Heart left ventricle (tissue), 16 donors: ENCODE measurements around the gene CERS1. TPM values are rescaled to one million over a fixed set of nuclear protein-coding genes. Genes with fewer than 3 reads are reported as not detected.
A peak's percentile ranks its signal among the peaks of the same experiment; 100 is the strongest.

Source experiments
- ATAC-seq, 4 donors: fragments of 200-7000 bp; cut with Tn5 transposase; one replicate each; pipeline ENCODE4 v1.9.1; 2020 to 2022; ENCODE audit warnings: moderate library complexity in 4 of 4, mild to moderate bottlenecking in 3 of 4, moderate number of reproducible peaks in 1 of 4
- DNase-seq, 5 donors: peaks; one replicate each; pipeline ENCODE4 v3.0.0-alpha.2; 2020
- H3K27ac ChIP-seq, 12 donors: fragments of 200-600 bp; sonication (generic) in 4 of 12; one replicate each; pipeline versions ENCODE4 v1.5.0 to v1.8.0; 2016 to 2022; ENCODE audit warnings: mild to moderate bottlenecking in 2 of 12
- H3K27me3 ChIP-seq, 9 donors: fragments of 200-600 bp; sonication (generic) in 2 of 9; one replicate each; pipeline versions ENCODE4 v1.5.1 to v1.8.0; 2016 to 2022; ENCODE audit warnings: mild to moderate bottlenecking in 3 of 9
- H3K36me3 ChIP-seq, 9 donors: fragments of 200-600 bp; sonication (generic) in 2 of 9; one replicate each; pipeline versions ENCODE4 v1.5.0 to v1.8.0; 2018 to 2022; ENCODE audit warnings: mild to moderate bottlenecking in 2 of 9
- H3K4me1 ChIP-seq, 12 donors: fragments of 200-600 bp; sonication (generic) in 4 of 12; one replicate each; pipeline versions ENCODE4 v1.5.0 to v1.8.0; 2016 to 2022; ENCODE audit warnings: mild to moderate bottlenecking in 3 of 12
- H3K4me3 ChIP-seq, 12 donors: fragments of 200-600 bp; sonication (generic) in 4 of 12; one replicate each; pipeline versions ENCODE4 v1.5.0 to v1.8.0; 2017 to 2022; ENCODE audit warnings: mild to moderate bottlenecking in 9 of 12, moderate library complexity in 4 of 12
- H3K9me3 ChIP-seq, 12 donors: fragments of 200-600 bp; sonication (generic) in 4 of 12; one replicate each; pipeline versions ENCODE4 v1.5.0 to v1.8.0; 2016 to 2022; ENCODE audit warnings: mild to moderate bottlenecking in 1 of 12
- CTCF ChIP-seq, 12 donors: fragments of 200-600 bp; sonication (generic) in 4 of 12; IDR thresholded peaks; one replicate each; pipeline versions ENCODE4 v1.5.0 to v1.8.0; 2018 to 2022; ENCODE audit warnings: antibody characterized with exemption in 12 of 12, mild to moderate bottlenecking in 5 of 12
- POLR2A ChIP-seq, 2 donors: fragments of 450-650 bp; IDR thresholded peaks; one replicate each; pipeline ENCODE4 v1.6.1; 2017; ENCODE audit warnings: antibody characterized with exemption in 2 of 2, mild to moderate bottlenecking in 2 of 2, moderate library complexity in 2 of 2
- WGBS, 4 donors: extraction: QIAGEN DNeasy Blood & Tissue Kit in 2 of 4; methylation state at CpG; one replicate each; pipeline versions ENCODE4 v1.1.5 to v1.1.7; 2013 to 2018; 5-methylcytosine and 5-hydroxymethylcytosine counted together
- intact Hi-C, 10 donors: fragments of 100-400 bp; cut with DNase I; formaldehyde crosslinking; loops; one replicate each; pipeline versions ENCODE4 v1.11.1 to v1.14.2; 2022
- polyA plus RNA-seq, 2 donors: library from polyadenylated mRNA; stranded (reverse); fragments of 200-250 nt; gene quantifications; one replicate each; pipeline ENCODE4 v1.2.3, GENCODE V29; 2013
- total RNA-seq, 9 donors: library from RNA; depleted of rRNA in 2 of 9; stranded (reverse); fragments of >200 nt in 2 of 9; fragmentation: NEBNext Ultra II Directional in 3 of 9; extraction: Animal tissue kit (Norgen Biotek cat#: 25700) in 3 of 9; gene quantifications; one replicate each; pipeline versions ENCODE4 v1.1.0 to v1.2.4, GENCODE V29; 2016 to 2023
- donor health status: ischemic (EF 13 %, LVEDD 7.1; RV severe dilation, severe dysfunction).
- donor health status: healthy with polysubstance abuse.
- donor health status: DM: no; HTN: yes; CAD: no.
- donor health status: DM: no; HTN: no; CAD: no.
- donor health status: ischemic (EF 25% LVEDD 6.9; RV normal size, moderate dysfunction).
- donor health status: ischemic (EF 25% LVEDD 5.7; RV mildly dilated, moderate dysfunction).
- donor health status: healthy.
- donor health status: DM: yes; HTN: yes; CAD: no.
- donor health status: ischemic (EF 35%, LVEDD 5.7; RV mildly dilated, moderate dysfunction).
- donor health status: nonischemic (EF 11% LVEDD 7.7; RV severe dilation, severe dysfunction).
- donor health status: DM: yes; HTN: yes; CAD: no.
- donor health status: PGD.
- donor health status: ischemic (EF 29% LVEDD 5.4; RV normal size, mild dysfunction).
- donor health status: nonischemic (EF 23%, LVEDD 6.1; RV moderate dilation, normal function).

CERS1 gene
- total and polyA plus RNA-seq, 11 donors: 0.21 to 2.1 (median 0.52) TPM

- H3K27me3 ChIP-seq: no peaks in the 10 kb centered on the region
- no peak for TF ChIP-seq CTCF (IDR thresholded peaks at IDR 0.05)
- H3K27ac ChIP-seq: no peak overlapping the region
- 26 to 40% (median 35%) methylated on average over 18 of the region's 18 CpGs for WGBS, 4 donors
- DNase-seq: peak in 1 of 5 donors; percentile 13
- H3K4me3 ChIP-seq: peak overlapping the region in 10 of 12 donors; percentile 71 to 97 (median 88)
- peaks cover 8 to 67% (median 43%) of the 10 kb centered on the region in 12 donors for H3K4me1 ChIP-seq
- peaks cover 0 to 32% (median 11%) of the 10 kb centered on the region in 9 donors for H3K36me3 ChIP-seq
- no peak for ATAC-seq
- intact Hi-C loops: loop anchor here in 4 of 10 donors (5.0 to 10.0 kb wide), 3 partner anchors 147 to 152 kb away; partner anchors contain the start of gene CRTC1 (in 3 of the 4)
- no peaks in the 10 kb centered on the region for H3K9me3 ChIP-seq
These were observed 61.9 kb downstream of the CERS1 start for GRCh38 chr19:18833849-18834643.

GRCh38 chr19:18833141-18833476 lies 62.8 kb downstream of the CERS1 start:
- intact Hi-C loops: loop anchor here in 4 of 10 donors (5.0 to 10.0 kb wide), 3 partner anchors 146 to 151 kb away; partner anchors contain the start of gene CRTC1 (in 3 of the 4)
- no peak for DNase-seq
- no peaks in the 10 kb centered on the region for H3K27me3 ChIP-seq
- peak overlapping the region in 8 of 12 donors; percentile 16 to 95 (median 84) for H3K27ac ChIP-seq
- ATAC-seq: peak in 1 of 4 donors; percentile 4
- peaks cover 0 to 26% (median 8%) of the 10 kb centered on the region in 9 donors for H3K36me3 ChIP-seq
- H3K9me3 ChIP-seq: no peaks in the 10 kb centered on the region
- H3K4me3 ChIP-seq: peak overlapping the region; percentile 71 to 97 (median 88)
- WGBS, 4 donors: 3 to 6% (median 4%) methylated on average over 9 of the region's 9 CpGs
- peaks cover 4 to 58% (median 36%) of the 10 kb centered on the region in 12 donors for H3K4me1 ChIP-seq
- TF ChIP-seq POLR2A (IDR thresholded peaks at IDR 0.05): no peak
- no peak for TF ChIP-seq CTCF (IDR thresholded peaks at IDR 0.05)

- Histone ChIP-seq H3K4me3 (peak overlapping the region; percentile 71 to 97 (median 88)), H3K4me1 (peaks cover 4 to 52% (median 33%) of the 10 kb centered on the region in 12 donors), H3K36me3 (peaks cover 0 to 20% (median 5%) of the 10 kb centered on the region in 9 donors), H3K27ac (peak overlapping the region; percentile 62 to 95 (median 86)), H3K9me3 (peaks cover 0 to 5% (median under 1%) of the 10 kb centered on the region in 12 donors), H3K27me3 (no peaks in the 10 kb centered on the region)
- intact Hi-C loops: loop anchor here in 4 of 10 donors (5.0 to 10.0 kb wide), 3 partner anchors 145 to 150 kb away; partner anchors contain the start of gene CRTC1 (in 3 of the 4)
- DNase-seq (peak in 3 of 5 donors; percentile 33 to 68 (median 38)), ATAC-seq (peak in 3 of 4 donors; percentile 42 to 56 (median 45))
- peak in 1 of 12 donors; percentile 14 for TF ChIP-seq CTCF (IDR thresholded peaks at IDR 0.05)
- TF ChIP-seq POLR2A (IDR thresholded peaks at IDR 0.05): no peak
- WGBS, 4 donors: 0 to 1% (median 0%) methylated on average over 14 to 69 of the region's 69 CpGs
These were observed 63.4 kb downstream of the CERS1 start for GRCh38 chr19:18832306-18833140.
